GM19452 (cell line): ENCODE data around the gene PPP1R3E.

Source experiments
- ATAC-seq: cut with Tn5 transposase; IDR thresholded peaks from one replicate; pipeline ENCODE4 v1.9.1; 2021; ENCODE audit not compliant: unreplicated experiment

The PPP1R3E gene

DNA sequence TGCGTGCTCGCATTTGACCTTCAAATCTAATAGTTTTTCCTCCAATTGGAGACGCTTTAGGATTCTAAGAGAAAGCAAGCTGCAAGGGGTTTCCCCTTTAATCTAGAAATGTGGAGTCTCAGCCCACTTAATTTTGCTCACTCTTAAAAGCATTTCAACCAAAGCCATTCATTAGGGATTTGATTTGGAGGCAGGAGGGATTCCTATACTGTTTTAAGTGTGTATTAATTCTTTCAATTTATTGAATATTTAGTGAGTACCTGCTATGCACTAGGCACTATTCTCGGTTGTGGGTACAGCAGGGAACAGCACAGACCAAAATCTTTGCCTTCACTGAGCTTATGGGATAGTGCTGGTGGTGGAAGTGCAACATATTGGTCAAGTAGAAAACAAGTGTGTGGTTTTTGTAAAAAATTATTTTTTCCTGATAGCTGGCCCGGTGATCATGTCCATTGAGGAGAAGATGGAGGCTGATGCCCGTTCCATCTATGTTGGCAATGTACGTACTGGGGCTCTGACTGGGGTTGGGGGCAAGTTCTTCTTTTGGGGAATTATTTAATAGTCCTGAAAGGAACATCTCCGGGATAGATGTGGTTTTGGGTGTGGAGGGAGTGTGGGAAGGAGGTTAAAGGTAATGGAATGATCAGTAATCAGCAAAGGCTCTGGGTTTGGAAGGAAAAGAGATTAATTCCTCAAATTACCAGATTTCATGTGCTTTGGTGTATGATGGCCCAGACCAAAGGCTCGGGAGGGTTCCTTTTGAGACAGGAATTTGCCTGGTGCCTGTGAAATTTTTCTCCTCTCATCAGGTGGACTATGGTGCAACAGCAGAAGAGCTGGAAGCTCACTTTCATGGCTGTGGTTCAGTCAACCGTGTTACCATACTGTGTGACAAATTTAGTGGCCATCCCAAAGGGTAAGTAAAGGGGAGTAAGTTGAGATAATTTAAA lies 20.2 kb upstream of the PPP1R3E start:
- no peak for ATAC-seq

DNA sequence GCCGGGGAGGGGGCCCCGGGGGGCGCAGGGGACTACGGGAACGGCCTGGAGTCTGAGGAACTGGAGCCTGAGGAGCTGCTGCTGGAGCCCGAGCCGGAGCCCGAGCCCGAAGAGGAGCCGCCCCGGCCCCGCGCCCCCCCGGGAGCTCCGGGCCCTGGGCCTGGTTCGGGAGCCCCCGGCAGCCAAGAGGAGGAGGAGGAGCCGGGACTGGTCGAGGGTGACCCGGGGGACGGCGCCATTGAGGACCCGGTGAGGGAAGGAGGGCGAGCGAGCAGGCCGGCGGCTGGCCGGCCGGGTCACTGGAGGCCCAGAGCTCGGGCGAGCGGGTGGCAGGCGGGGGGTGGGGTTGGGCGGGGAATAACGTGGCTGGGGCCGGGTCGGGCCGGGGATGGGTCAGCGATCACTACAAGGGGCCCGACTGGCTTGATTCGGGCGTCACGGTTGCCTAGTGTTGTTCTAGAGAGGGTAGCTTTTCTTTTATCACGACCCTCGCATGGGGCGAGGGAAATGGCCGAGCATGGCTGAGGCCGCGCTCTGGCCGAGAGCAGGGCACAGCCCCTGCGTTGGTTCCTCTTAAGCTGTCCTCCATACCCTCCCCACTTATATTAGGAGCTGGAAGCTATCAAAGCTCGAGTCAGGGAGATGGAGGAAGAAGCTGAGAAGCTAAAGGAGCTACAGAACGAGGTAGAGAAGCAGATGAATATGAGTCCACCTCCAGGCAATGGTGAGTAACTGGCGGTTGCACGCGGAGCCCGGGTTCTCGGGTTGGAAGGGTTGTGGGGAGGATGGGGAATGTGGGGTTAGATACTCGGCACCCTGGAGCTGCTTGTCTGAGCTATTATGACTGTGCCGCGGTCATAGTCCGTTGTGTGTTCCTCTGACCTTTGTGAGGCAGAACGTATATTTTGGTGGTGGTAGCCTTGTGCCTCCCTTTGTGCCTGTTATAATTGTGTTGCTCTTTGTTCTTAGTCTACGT lies 19.2 kb upstream of the PPP1R3E start:
- ATAC-seq = peak; percentile 4

DNA sequence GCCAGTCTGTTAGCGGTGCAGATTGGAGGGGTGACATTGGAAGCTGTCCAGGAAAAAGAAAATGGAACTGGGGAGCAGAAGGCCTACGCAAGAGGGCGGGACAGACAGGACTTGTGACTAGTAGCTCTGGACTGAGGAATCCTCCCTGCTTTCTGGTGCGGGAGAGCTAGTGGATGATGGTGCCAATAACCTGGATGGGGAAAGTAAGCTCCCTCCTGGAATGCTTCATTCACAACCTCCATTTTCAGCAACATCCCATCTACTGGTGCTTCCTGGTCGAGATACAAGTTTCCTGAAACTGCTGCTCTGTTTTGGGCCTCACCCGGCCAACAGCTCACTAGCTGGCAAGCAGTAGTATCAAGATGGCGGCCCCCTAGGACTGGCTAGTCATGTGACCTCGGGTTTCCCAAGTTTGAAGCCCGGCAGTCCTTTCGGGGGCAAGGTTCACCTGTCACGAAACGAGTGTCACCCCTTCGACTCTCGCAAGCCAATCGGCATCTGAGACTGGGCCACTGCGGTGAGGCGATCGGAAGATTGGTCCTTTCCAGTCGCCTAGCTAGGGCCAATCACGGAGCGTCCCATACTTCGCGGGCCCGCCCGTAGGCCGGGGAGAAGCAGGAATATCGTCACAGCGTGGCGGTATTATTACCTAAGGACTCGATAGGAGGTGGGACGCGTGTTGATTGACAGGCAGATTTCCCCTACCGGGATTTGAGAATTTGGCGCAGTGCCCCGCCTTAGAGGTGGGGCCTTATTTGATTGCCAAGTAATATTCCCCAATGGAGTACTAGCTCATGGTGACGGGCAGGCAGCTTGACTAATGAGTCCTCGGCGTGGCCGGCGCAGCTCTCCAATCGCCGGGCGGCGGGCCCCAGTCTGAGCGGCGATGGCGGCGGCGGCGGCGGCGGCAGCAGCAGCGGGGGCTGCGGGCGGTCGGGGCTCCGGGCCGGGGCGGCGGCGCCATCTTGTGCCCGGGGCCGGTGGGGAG lies 18.2 kb upstream of the PPP1R3E start, which contains the start of gene PABPN1:
Gene PABPN1 (plus strand): TSS at position 874 of the 988 bp plus-strand sequence. CDS start 13 bp downstream, at position 887.
- peak; percentile 90 for ATAC-seq

DNA sequence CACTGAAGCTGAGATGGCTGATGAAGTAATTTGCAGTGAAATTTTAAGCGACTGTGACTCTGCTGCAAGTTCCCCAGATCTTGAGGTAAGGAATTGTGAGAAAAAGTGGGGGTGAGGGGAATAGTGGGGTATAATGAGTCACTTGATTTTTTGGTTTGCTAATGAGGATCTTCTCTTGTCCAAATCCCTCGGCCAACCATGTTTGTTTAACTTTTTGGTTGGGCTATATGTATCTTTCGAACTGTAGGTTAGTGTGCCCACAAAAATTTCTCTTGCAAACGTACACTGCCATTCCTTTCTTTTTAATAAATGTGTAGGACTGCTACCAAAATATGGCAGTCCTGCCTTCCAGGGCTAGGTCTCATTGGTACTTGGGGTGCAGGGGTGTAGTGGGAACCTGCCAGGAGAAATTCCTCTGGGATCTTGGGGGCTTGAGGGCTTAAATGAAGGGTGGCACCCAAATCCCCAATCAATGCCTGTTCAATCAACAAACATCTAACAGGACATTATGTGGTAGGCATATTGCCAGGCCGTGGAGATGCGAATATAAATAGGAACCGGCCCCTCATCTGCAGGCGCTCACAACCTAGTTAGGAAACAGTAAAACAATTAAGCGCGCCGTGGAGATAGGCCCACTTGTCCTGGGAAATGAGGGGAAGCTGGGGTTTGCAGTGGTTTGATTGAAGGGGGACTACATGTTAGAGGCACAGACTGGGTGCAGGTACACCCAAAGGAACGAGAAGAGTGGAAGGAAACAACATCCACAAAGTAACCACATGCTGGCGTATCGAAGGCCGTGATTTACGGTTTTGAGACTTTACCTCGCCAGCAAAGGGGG lies 17.3 kb upstream of the PPP1R3E start:
- no peak for ATAC-seq

DNA sequence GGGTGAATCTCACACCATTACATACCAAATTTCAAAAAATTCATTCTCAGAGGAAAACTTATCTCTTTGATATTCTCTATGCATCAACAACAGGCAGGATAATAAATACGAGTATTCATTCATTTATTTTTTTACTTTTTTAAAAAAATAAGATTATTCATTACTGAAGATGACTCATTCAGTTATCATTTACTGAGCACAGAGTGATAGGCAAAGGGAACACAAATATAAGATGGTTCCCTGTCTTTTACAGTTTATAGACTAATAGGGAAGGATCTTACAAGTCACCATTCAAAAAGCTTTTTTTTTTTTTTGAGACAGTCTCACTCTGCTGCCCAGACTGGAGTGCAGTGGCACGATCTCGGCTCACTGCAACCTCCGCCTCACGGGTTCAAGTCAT lies 13.6 kb upstream of the PPP1R3E start:
- no peak for ATAC-seq

DNA sequence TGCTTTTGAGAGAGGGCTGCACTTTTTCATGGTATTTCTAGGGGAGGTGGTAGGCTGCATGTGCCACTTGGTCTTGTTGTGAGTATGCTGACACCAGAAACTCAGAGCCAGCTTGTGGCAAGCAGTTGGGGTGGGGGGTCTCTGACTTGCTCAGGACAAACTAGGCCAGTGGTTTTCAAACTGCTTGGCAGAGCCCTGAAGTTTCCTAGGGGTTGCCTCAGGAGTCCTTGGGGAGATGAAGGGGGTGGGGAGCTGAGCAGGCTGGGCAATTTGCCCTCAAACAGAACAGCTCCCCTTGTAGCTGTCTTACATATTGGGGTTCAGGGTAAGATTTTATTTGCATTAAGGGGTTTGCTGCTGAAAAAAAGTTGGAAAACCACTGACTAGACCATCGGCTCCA lies 7.9 kb upstream of the PPP1R3E start:
- no peak for ATAC-seq

DNA sequence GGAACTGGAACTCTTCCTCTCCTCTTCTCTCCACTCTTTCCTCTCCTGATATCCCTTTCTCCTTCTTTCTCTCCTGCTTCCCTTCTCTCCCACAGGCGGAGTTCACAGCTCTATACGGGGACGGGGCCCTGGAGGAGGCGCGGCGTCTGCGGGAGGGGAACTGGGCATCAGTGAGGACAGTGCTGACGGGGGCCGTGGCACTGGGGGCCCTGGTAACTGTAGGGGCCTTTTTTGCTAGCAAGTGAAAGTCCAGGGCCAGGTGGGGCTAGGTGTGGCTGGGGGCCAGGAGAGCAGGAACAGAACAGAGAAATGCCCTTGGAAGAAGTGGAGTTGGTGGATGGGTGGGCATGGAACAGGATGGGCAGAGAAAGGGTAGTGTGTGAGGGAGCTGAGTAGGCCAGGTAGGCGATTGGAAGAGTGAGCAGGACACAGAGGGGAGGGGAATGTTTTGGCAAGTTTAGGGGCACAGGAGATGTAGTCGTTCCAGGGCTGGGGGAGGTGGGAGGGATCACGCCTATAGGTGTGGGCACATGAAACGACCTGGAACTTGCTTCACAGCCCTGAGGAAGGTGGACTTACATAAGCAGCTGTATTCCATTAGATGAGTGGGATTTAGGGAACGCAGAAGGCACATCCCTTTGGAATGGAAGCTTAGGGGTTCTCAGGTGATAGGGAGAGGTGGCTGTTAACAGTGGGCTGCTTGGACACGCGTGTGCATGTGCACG lies 6.2 kb upstream of the PPP1R3E start:
- no peak for ATAC-seq

DNA sequence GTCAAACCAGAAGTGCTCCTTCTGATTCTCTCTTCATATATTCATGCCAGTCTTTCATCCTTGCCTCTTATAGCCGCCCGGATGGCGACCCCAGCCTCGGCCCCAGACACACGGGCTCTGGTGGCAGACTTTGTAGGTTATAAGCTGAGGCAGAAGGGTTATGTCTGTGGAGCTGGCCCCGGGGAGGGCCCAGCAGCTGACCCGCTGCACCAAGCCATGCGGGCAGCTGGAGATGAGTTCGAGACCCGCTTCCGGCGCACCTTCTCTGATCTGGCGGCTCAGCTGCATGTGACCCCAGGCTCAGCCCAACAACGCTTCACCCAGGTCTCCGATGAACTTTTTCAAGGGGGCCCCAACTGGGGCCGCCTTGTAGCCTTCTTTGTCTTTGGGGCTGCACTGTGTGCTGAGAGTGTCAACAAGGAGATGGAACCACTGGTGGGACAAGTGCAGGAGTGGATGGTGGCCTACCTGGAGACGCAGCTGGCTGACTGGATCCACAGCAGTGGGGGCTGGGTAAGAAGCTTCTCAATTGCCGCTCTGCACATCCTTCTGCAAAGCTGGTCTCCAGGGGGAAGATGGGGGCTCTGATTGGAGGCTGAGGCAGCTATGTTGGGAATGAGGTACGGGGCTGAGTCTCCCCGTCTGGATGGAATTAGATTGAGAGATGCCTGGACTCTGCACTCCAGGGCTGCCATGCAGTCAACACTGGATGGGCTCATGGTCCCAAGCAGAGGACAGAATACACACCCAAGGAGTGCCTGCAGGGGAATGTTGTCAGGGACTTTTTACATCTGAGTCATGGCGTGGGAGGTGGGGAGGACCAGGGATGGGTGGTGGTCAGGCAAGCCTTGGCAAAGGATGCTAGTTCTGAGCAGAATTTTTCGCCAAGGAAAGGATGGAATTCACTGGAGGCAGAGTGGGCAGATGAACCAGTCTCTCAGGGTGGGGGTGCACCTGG lies 5.3 kb upstream of the PPP1R3E start:
- no peak for ATAC-seq

DNA sequence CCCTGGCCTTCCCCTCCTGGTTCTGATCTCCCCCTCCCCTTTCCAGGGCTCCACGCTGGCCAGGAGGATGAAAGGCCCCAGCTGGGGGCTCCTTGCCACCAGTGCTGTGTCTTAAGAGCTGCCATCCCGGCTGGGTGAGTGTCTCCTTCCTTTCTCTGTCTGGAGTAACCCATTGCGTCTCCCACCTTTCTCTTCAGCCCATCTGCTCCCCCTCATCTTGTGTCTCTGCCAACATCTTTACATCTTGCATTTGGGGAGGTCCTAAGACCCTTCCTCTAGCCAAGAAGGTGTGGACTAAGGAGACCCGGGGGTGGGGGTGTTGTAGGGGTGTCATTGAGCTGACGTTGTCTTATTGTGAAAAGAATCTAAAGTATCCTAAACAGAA lies 4.5 kb upstream of the PPP1R3E start:
- no peak for ATAC-seq

DNA sequence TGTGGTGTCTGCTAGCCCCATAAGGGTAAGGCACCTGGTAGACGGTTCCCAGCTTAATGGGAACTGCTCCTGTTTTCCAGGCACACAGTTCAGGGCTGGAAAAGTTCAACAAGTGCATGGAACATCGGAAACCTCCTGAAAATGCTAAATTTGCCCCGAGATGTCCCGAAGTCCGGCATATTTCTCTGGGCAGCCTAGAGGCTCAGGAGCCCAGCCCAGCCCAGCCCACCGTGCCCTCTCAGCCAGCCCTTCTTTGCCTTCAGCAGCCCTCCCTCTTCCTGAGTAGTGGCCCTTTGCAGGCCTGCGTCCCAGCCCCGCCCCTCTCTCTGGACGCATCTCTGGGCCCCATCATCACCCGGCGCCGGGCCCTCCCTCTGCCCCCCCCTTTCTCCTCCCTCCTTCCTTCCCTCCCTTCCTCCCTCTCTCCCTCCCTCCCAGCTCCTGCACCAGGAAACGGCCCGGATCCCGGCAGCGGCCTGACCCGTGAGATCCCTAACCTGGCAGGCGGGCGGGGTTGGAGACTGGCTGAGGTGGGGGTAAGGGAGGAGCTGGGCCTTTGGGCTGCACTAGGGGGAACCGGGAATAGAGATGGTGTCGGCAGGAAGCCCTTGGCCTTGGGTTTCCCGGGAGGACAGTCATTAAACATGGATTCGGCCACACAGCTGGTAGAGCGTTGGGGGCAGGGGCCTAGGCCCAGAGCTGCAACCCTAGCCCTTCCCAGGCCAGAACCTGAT lies 3.9 kb upstream of the PPP1R3E start, which contains the start of gene BCL2L2:
Gene BCL2L2 (plus strand): TSS at position 422 of the 734 bp plus-strand sequence. CDS start 935 bp downstream, outside the sequence.
- ATAC-seq = no peak

DNA sequence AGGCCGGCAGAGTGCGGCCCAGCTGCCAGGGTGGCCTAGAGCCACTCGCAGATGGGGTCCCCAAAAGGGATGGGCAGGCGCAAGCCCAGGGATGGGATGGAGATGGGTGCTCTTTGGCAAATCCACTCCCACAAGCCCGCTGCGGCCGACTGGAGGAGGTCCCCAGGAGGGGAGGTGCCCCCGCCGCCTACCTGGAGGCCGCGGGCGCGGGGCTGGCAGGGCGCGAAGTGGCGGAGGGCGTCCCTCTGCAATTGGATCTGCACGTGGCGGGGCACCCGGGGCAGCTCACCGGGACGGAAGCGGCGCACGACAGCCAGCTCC lies 730 bp downstream of the PPP1R3E start:
- peak; percentile 8 for ATAC-seq

DNA sequence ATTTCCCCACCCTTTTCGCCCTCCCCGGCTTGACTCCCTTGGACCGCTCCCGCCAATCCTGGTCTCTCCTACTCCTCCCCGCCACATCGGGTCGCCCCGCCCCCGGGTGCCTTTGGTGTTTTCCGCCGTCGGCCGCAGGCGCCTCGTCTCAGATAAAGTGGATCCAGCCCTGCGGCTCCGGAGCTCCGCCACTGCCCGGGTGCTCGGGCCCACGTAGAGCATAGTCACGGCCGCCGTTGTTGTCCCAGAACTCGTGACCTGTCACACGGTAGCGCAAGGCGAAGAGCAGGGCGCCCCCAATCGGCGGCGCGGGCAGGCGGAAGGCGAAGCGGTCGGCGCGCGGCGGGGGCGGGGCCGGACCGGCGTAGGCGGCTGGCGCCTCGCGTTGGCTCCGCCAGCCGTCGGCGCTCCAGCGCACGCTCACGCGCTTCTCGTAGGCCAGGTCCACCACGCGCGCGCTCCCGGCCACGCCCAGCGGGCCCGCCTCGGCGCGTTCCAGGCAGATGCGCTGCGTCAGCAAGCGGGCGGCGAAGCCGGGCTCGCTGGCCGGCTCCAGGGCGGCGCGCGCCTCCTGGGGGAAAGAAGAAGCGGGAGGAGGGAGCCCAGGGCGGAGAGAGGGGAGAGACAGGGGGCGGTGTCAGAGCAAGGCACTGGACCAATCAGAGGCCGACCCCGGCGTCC lies 1.2 kb downstream of the PPP1R3E start:
- peak; percentile 73 for ATAC-seq

DNA sequence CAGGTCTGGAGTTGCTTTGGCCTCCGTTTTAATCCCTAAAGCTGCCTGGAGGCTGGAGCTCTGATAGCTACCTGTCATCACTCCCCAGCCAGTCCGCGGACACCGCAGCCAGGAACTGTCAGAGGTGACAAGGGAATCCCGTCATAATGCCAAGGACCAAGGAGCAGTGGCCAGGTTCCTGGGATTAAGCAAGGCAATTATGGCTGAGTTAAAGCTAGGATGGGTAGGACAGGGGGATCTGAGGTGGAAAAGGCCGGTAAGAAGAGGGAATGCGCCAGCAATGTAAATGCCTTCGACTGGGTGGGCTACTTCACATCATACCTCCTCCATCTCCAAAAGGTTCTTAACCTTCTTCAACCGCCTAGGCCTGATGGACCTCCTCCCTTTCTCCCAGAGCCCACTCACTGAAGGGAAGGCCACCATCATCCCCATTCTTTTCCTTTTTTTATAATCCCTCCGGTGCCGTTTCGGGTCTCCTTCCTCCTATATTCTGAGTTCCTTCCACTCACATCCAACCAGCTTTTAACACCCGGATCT lies 1.9 kb downstream of the PPP1R3E start:
- no peak for ATAC-seq

DNA sequence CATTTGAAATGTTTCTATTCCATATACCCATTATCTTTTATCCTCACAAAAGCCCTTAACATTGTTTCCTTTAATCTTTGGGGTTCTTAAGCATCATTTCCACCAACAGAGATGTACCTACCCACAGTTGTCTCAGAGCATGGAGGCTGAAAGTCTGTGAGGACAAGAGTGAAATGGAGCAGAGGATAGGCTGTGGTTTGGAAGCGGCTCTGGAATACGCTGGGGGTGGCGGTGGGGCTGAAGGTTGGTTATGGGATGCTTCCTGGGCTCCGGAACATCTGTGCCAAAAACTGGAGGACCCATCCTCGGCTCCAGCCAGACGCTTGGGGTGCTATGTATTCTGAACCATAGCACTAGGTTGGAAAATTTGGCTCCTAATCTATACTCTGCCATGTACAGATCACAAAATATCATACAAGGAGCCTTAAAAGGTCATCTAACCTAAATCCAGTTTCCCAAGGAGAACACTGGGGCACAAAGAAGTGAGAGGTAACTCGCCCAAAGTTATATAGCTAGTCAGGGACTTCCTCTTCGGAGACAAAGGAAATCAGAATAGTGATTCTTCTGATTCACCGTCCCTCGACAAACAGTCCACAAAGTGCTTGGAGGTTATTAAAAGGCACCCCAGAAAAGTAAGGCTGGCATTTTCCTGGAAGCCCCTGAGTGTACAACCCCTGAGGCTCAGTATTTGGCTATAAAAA lies 2.5 kb downstream of the PPP1R3E start:
- no peak for ATAC-seq

DNA sequence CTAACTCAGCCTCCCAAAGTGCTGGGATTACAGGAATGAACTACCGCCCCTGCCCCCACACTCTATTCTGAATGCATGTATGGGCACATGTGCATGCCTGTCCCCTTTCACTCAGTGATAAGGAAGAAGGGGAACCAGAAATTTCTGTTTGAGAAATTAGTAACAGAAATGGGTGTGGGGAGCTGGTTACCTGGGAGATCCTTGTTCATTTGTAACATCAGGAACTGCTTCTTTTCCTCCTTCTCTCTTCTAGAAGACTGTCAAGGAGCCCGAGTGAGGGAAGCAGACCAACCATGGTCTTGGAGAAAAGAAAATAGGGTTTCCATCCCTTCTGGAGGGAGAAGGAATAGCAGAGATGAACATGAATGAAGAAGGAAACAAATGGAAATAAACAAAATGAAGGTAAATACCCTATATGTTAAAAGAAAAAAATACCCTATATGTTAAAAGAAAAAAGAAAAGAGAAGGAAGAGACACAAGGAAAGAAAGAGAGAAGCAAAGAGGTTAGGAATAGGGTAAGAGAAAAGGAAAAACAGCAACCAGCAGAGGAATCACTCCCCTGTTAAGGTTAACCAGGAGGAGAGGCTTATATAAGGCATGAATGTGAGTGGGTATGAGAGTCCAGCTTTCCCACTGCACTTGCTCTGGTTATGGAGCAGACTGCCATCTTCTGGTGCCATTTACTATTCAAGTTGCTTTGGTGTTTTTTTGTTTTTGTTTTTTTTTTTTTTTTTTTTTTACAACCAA lies 3.3 kb downstream of the PPP1R3E start:
- no peak for ATAC-seq
